GM12891 (cell line): Measurements from ENCODE around the gene LNX2.

Source experiments
- POLR2A ChIP-seq: IDR thresholded peaks from 2 replicates; pipeline ENCODE4 v1.6.1; 2011; ENCODE audit warnings: low read depth, low read length, control low read depth
- POLR2AphosphoS5 ChIP-seq: IDR thresholded peaks from 2 replicates; pipeline ENCODE4 v1.6.1; 2011; ENCODE audit warnings: low read depth, low read length, control low read depth
- POU2F2 ChIP-seq: IDR thresholded peaks from 2 replicates; pipeline ENCODE4 v1.6.1; 2011; ENCODE audit warnings: low read depth, mild to moderate bottlenecking, control low read depth, low read length, moderate library complexity
- SPI1 ChIP-seq: IDR thresholded peaks from 2 replicates; pipeline ENCODE4 v1.6.1; 2011; ENCODE audit warnings: low read depth, low read length, control low read depth
- TAF1 ChIP-seq: IDR thresholded peaks from 2 replicates; pipeline ENCODE4 v1.6.1; 2011; ENCODE audit warnings: low read depth, low read length, control low read depth

GRCh38 chr13:27572234-27572901, 48.0 kb downstream of the LNX2 start:
- TF ChIP-seq POLR2A (no peak), POLR2AphosphoS5 (no peak), TAF1 (no peak), POU2F2 (no peak), SPI1 (no peak)
